HG02610 (cell line): ENCODE data around the gene KREMEN2.

Source experiments
- ATAC-seq: cut with Tn5 transposase; IDR thresholded peaks from one replicate; pipeline ENCODE4 v1.9.1; 2021; ENCODE audit warnings: mild to moderate bottlenecking, moderate library complexity; ENCODE audit not compliant: unreplicated experiment

The KREMEN2 gene

GRCh38 chr16:2977440-2977839, 13.4 kb downstream of the KREMEN2 start:
- no peak for ATAC-seq

GRCh38 chr16:2979669-2980226, 15.7 kb downstream of the KREMEN2 start:
- no peak for ATAC-seq

GRCh38 chr16:2980227-2981176, 16.4 kb downstream of the KREMEN2 start, which contains the start of gene PKMYT1:
PKMYT1 (minus strand) TSS chr16:2980446; CDS start chr16:2979657, 789 bp downstream.
- ATAC-seq = peak; percentile 73

DNA sequence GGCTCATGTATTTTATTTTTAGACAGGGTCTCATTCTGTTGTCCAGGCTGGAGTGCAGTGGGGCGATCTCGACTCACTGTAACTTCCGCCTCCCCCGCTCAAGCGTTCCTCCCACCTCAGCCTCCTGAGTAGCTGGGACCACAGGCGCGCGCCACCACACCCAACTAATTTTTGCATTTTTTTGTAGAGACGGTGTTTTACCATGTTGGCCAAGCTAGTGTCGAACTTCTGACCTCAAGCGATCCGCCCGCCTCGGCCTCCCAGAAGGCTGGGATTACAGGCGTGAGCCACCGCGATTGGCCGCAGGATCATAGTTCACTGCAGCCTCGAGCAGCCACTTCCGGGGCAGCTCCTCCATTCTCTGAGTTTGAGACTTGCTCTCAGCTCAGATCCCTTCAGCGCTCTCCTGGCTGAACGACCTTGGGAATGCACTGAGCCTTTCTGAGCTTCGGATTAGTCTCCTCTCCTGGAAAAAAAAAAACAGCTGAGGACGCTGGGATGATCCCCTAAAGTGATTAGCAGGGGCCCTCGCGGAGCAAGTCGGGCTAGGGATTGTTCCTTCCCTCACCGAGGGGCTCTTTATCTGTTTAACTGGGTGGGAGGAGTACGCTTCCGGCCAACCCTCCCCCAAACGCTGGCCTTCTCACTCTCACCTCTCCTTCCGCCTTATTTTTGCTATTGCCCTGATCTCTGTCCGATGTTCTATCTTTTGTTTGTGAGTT, 17.3 kb downstream of the KREMEN2 start:
- ATAC-seq = no peak

DNA sequence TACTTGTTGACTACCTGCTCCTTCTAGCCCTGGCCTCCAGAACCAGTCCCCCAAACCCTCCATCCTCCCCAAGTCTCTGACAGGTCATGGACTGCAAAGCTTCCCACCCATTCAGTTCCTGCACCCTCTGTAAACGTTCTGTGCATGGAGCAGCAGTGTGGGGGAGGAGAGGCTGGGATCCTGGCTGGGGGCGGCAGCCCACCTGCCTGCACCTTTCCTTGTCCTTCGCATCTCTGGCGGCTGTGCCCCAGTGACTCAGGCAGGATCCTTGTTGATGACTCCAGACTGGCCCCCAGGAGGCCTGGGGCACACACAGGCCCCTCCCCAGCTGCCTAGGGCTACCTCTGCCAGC, 17.8 kb downstream of the KREMEN2 start:
- no peak for ATAC-seq

DNA sequence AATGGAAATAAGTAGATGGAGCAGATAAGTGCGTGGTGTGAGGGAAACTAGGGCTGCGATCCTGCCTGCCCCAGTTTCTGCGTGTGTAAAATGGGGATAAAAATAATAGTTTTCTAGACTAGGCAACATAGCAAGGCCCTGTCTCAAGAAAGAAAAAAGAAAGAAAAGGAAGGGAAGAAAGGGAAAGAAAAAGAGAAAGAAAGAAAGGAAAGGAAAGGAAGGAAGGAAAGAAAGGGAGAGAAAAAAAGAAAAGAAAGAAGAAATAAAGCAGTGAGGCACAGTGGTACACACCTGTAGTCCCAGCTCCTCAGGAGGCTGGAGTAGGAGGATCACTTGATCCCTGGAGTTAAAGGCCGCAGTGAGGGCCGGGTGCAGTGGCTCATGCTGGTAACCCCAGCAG, 18.3 kb downstream of the KREMEN2 start:
- ATAC-seq = no peak

GRCh38 chr16:2983706-2984136, 19.6 kb downstream of the KREMEN2 start:
- ATAC-seq = peak; percentile 43

- ATAC-seq = no peak
Observed at GRCh38 chr16:2985462-2985861, 21.4 kb downstream of the KREMEN2 start.

DNA sequence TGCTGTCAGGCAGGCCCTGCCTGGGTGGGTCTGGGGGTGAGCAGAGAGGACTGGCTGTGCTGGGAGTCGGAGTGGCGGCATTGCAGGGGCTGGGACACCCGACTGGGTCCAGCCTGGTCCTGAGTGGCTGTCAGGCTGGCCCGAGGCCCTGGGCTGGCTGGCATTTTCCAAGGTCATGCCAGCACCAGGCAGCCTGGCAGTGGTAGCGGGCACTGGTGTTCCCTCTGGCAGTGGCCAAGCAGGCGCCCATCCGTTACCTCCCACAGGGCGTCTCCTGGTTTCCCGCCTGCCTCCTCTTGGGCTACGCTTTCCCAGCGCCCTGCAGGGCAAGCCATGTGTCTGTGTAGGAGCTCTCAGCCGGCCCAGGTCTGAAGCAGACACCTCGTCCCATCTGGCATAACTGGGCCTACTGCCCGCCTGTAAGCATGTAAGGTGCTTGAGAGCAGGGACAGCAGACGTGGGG, 21.8 kb downstream of the KREMEN2 start:
- no peak for ATAC-seq

DNA sequence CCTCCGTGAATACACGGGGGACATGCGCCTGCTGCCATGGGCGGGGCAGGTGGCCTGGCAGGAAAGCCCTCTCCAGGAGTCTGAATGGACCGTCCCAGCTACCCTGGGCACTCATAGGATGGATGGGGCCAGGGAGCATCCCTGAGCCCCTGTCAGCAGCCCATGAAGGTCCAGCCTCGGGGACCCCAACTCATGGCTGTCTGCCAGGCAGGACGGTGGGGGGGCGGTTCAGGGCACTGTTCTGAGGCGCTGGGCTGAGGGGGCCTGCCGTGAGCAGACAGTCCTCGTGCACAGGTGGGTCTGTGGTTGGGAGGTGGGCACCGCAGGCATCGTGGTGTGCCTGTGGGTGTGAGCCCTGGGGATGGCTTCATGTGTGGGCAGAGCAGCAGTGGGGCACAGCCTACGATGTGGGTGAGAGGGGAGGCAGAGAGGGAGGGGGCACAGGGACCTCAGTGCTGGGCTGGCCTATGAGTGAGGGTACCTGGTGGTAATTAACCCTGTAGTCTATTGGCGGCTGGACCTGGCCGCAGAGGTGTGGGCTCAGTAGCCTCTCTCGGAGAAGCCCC, 22.6 kb downstream of the KREMEN2 start:
- ATAC-seq = no peak

DNA sequence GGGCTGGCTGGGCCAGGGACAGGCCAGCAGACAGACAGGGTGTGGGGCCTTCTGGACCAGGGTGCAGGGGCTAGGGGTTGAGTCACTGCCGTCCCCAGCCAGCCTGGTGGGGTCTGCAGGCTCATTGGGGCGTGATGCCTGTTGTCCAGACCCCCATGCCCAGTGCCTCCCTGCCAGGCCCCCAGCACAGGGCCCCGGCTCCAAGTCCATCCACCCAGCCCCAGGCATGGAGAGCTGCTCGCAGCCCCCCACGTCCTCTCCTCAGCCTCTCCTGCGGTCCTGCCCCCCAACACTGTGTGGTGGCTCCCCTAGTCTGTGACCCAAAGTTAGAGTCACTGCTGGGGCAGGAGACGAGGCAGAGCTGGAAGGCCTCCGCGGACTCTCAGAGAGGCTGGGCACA, 23.2 kb downstream of the KREMEN2 start:
- no peak for ATAC-seq

- no peak for ATAC-seq
Observed at GRCh38 chr16:2987833-2988232, 23.8 kb downstream of the KREMEN2 start.

- ATAC-seq = no peak
Observed at GRCh38 chr16:2988590-2989099, 24.6 kb downstream of the KREMEN2 start.

GRCh38 chr16:2990891-2991290, 26.8 kb downstream of the KREMEN2 start:
- ATAC-seq = no peak

DNA sequence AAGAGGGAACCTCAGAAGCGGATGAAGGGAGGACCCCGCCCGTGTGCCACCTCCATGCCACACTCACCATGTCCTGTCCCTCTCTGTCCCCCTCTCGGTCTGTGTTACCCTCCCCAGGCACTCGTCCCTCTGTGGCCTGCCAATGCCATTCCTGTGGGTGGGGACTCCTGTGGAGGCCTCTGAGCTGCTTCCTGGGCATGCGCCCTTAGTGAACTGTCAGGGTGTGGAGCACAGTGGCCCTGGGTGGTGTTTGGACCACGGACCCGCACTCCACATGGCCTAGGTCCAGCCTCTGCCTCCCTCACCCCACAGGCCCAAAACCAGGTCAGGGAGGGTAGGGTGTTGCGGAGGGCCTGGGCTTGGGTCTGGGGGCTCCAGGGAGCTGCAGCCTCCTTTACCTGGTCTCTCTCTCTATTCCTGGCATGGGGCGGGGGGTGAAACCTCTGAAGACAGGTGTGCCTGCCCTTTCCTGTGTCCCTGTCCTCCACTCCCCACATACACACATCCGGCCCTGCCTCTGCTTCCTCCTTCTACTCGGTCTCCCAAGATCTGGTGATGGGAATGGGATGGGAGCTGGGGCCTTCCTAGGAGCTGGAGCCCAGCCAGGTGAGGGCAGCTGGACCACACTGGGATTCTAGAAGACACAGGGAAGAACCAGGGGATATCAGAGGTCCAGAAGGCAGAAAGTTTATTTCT, 27.6 kb downstream of the KREMEN2 start:
- no peak for ATAC-seq

GRCh38 chr16:2992383-2993081, 28.5 kb downstream of the KREMEN2 start:
- no peak for ATAC-seq

- ATAC-seq = no peak
Observed at GRCh38 chr16:2996298-2996697, 32.2 kb downstream of the KREMEN2 start.

GRCh38 chr16:2999929-3000328, 35.9 kb downstream of the KREMEN2 start:
- ATAC-seq = no peak

DNA sequence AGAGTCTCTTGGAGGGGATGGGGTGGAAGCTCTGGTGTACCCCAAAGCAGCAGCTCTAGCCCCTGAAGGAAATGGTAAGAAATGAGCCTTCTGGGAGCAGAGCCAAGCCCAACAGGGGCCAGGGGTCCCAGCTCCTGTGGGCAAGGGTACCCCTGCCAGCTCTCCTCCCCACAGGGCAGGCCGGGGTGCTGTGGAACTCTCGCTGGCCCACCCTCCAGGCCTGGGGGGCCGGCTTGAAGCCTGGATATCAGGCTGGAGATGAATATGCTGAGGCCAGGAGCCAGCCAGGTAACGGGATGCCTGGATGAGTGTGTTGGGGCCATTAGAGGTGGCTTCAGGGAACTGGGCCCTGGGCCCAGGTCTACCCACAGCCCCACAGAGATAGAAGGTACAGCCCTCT, 36.5 kb downstream of the KREMEN2 start:
- ATAC-seq = no peak

- no peak for ATAC-seq
Observed at GRCh38 chr16:3001316-3001715, 37.2 kb downstream of the KREMEN2 start.
